ENCODE data around the gene SLC37A1.

GRCh38 chr21:42548687-42549406 is 35.2 kb downstream of the SLC37A1 start:
- TF ChIP-seq POLR2A (IDR thresholded peaks at IDR 0.05) (no peak), CTCF (IDR thresholded peaks at IDR 0.05 in 8 of 11, conservative IDR thresholded peaks at IDR 0.05 in 3 of 11) (no peak), POLR2AphosphoS5 (IDR thresholded peaks at IDR 0.05) (no peak)

All from spleen (tissue), 7 donors.